ENCODE data around the gene MAPT. TPM values are rescaled to one million over a fixed set of nuclear protein-coding genes. Genes with fewer than 3 reads are reported as not detected.
A peak's percentile ranks its signal among the peaks of the same experiment; 100 is the strongest.

The MAPT gene
- total and polyA plus RNA-seq, 2 of the 13 experiments (the other 11 are each of a cell fraction or from before 2014, with no cell fraction given), result 2.1 to 2.8 TPM

DNA sequence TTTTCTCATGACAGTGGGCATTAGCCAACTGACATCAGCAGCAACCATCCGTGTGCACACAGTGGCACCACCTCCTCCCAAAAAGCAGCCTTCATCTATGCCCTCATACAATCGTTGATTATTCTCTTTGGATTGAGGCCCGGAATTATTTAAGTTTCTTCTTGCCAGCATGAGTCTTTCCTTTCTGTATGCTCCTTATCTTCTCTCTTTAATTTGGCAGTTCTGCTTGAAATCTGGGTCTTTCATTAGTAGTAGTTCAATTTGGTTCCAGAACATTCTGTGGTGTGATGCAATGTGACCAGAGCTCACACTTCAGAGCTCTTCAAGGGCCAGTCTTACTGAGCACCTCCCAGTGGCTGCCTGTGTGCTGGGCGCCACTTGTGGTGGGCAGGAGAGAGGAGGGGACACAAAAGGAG is 52.5 kb downstream of the MAPT start:
- no peak overlapping the region for H2AFZ ChIP-seq (ENCODE audit: low read length)
- DNase-seq (ENCODE audit: low spot score), result no peak
- CTCF ChIA-PET (ENCODE audit: low intra/inter-chr PET ratio, low total read pairs), result no interaction called here
- H3K4me1 ChIP-seq (ENCODE audit: insufficient read depth, low read length), result peaks cover 15% of the 10 kb centered on the region
- in situ Hi-C loops (cut with HindIII; ENCODE audit: extremely low pct_ligation_motif_present, low pct_unique_long_range_greater_than_20kb) (no loop called here), intact Hi-C loops (cut with micrococcal nuclease; ENCODE audit: unreplicated experiment) (loop anchor here (10.0 kb wide), 1 partner anchor 52 kb away; the partner anchor contains the start of gene MAPT)
- H4K20me1 ChIP-seq (ENCODE audit: insufficient read depth, low read length), result no peaks in the 10 kb centered on the region
- WGBS (ENCODE audit: low lambda C conversion rate), result 93% methylated on average over 4 of the region's 4 CpGs
- H3K27ac ChIP-seq (ENCODE audit: extremely low read length, insufficient read depth, low read length), result no peak overlapping the region
- no TSS peak for BruUV-seq (replicated peaks)
- no peak overlapping the region for H3K4me3 ChIP-seq (replicated peaks in 1 of 3; ENCODE audit: insufficient read depth in 1 of 3, low read depth in 2 of 3, low read length in 3 of 3)
- POLR2A ChIA-PET, result interaction anchor here (3.2 kb wide), 1 partner anchor 11 kb away, joined by 28 read pairs; no protein-coding TSS in a partner anchor
- no peak overlapping the region for H3K9ac ChIP-seq (ENCODE audit: insufficient read depth, low read depth, low read length)
- no peak for ATAC-seq
- no peaks in the 10 kb centered on the region for H3K79me2 ChIP-seq (ENCODE audit: insufficient read depth, low read length)
- FAIRE-seq, result no peak
- peaks cover 4 to 12% of the 10 kb centered on the region in 2 experiments; a peak in 4 of 5 replicates for H3K27me3 ChIP-seq (ENCODE audit: control insufficient read depth in 1 of 2, insufficient read depth in 2 of 2, low read length in 2 of 2)
- H3K36me3 ChIP-seq (replicated peaks in 1 of 2; ENCODE audit: control insufficient read depth in 1 of 2, insufficient read depth in 2 of 2, low read length in 2 of 2), result no peaks in the 10 kb centered on the region
- TF ChIP-seq, protein P1, sequence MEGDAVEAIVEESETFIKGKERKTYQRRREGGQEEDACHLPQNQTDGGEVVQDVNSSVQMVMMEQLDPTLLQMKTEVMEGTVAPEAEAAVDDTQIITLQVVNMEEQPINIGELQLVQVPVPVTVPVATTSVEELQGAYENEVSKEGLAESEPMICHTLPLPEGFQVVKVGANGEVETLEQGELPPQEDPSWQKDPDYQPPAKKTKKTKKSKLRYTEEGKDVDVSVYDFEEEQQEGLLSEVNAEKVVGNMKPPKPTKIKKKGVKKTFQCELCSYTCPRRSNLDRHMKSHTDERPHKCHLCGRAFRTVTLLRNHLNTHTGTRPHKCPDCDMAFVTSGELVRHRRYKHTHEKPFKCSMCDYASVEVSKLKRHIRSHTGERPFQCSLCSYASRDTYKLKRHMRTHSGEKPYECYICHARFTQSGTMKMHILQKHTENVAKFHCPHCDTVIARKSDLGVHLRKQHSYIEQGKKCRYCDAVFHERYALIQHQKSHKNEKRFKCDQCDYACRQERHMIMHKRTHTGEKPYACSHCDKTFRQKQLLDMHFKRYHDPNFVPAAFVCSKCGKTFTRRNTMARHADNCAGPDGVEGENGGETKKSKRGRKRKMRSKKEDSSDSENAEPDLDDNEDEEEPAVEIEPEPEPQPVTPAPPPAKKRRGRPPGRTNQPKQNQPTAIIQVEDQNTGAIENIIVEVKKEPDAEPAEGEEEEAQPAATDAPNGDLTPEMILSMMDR (CRISPR knock-in tag; IDR thresholded peaks at IDR 0.05), result peak; percentile 14; the same call in 1 of the 2 replicates
- TF ChIP-seq ZNF143 (CRISPR knock-in tag; IDR thresholded peaks at IDR 0.05) (no peak), ZNF225 (CRISPR knock-in tag; IDR thresholded peaks at IDR 0.05) (no peak), CEBPG (CRISPR knock-in tag; IDR thresholded peaks at IDR 0.05) (peak; percentile 65; the same call in 1 of the 2 replicates), ZNF7 (CRISPR knock-in tag; IDR thresholded peaks at IDR 0.05) (peak; percentile 32; the same call in 1 of the 2 replicates)
- TF ChIP-seq, protein P2, sequence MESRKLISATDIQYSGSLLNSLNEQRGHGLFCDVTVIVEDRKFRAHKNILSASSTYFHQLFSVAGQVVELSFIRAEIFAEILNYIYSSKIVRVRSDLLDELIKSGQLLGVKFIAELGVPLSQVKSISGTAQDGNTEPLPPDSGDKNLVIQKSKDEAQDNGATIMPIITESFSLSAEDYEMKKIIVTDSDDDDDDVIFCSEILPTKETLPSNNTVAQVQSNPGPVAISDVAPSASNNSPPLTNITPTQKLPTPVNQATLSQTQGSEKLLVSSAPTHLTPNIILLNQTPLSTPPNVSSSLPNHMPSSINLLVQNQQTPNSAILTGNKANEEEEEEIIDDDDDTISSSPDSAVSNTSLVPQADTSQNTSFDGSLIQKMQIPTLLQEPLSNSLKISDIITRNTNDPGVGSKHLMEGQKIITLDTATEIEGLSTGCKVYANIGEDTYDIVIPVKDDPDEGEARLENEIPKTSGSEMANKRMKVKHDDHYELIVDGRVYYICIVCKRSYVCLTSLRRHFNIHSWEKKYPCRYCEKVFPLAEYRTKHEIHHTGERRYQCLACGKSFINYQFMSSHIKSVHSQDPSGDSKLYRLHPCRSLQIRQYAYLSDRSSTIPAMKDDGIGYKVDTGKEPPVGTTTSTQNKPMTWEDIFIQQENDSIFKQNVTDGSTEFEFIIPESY (CRISPR knock-in tag; IDR thresholded peaks at IDR 0.05), result peak; percentile 94
- H3K4me2 ChIP-seq (ENCODE audit: low read depth, low read length), result no peak overlapping the region
- no peaks in the 10 kb centered on the region for H3K9me3 ChIP-seq (ENCODE audit: low read length)

Measured in HepG2 (cell line).